GM23338 (cell line): ENCODE results near the gene ANO1. TPM values are rescaled to one million over a fixed set of nuclear protein-coding genes. Genes with fewer than 3 reads are reported as not detected.
A peak's percentile ranks its signal among the peaks of the same experiment; 100 is the strongest.

Experiments
- ATAC-seq: fragments of 200-7000 bp; cut with Tn5 transposase; 3 replicates; pipeline ENCODE4 v1.9.1; 2020
- DNase-seq: peaks from one replicate; pipeline ENCODE4 v3.0.0-alpha.2; 2015; ENCODE audit warnings: low spot score
- H2AFZ ChIP-seq: fragments of 200-600 bp; sonication (generic); 2 replicates; pipeline ENCODE4 v1.8.0; 2016; ENCODE audit warnings: antibody characterized with exemption, mild to moderate bottlenecking, moderate library complexity
- H3F3A ChIP-seq: fragments of 200-600 bp; sonication (generic); replicated peaks from 2 replicates; pipeline ENCODE4 v1.8.0; 2017; ENCODE audit warnings: antibody characterized with exemption, mixed run types, low read depth
- H3K27ac ChIP-seq: fragments of 200-600 bp; sonication (generic); 2 replicates; pipeline ENCODE4 v1.6.1; 2016; ENCODE audit warnings: low read depth
- H3K27me3 ChIP-seq: fragments of 200-600 bp; sonication (generic); 2 replicates; pipeline ENCODE4 v1.8.0; 2016; ENCODE audit warnings: mild to moderate bottlenecking, mixed run types, moderate library complexity; ENCODE audit not compliant: insufficient read depth
- H3K36me3 ChIP-seq: fragments of 200-600 bp; sonication (generic); 2 replicates; pipeline ENCODE4 v1.8.0; 2016; ENCODE audit warnings: mild to moderate bottlenecking; ENCODE audit not compliant: insufficient read depth
- H3K4me1 ChIP-seq: fragments of 200-600 bp; sonication (generic); 2 replicates; pipeline ENCODE4 v1.8.0; 2016; ENCODE audit warnings: mild to moderate bottlenecking, moderate library complexity; ENCODE audit not compliant: insufficient read depth
- H3K4me2 ChIP-seq: fragments of 200-600 bp; sonication (generic); 2 replicates; pipeline ENCODE4 v1.7.1; 2017; ENCODE audit warnings: mixed run types
- H3K4me3 ChIP-seq: fragments of 200-600 bp; sonication (generic); 2 replicates; pipeline ENCODE4 v1.6.1; 2016; ENCODE audit warnings: mixed run types
- H3K79me2 ChIP-seq: fragments of 200-600 bp; sonication (generic); replicated peaks from 2 replicates; pipeline ENCODE4 v1.8.0; 2017; ENCODE audit warnings: mild to moderate bottlenecking; ENCODE audit not compliant: insufficient read depth
- H3K9me2 ChIP-seq: fragments of 200-600 bp; sonication (generic); 2 replicates; pipeline ENCODE4 v1.8.0; 2017; ENCODE audit not compliant: insufficient read depth
- H4K20me1 ChIP-seq: fragments of 200-600 bp; sonication (generic); replicated peaks from 2 replicates; pipeline ENCODE4 v1.8.0; 2017; ENCODE audit warnings: mild to moderate bottlenecking; ENCODE audit not compliant: insufficient read depth
- H3K27ac Mint-ChIP-seq: 2 replicates; pipeline ENCODE4 v1.8.0; 2020; ENCODE audit warnings: inconsistent platforms, mild to moderate bottlenecking, moderate library complexity, mixed read lengths
- H3K27me3 Mint-ChIP-seq: 3 replicates; pipeline ENCODE4 v1.8.0; 2022; ENCODE audit warnings: low read depth, mild to moderate bottlenecking, moderate library complexity, mixed read lengths, inconsistent platforms; ENCODE audit not compliant: insufficient read depth, poor library complexity
- H3K36me3 Mint-ChIP-seq: 3 replicates; pipeline ENCODE4 v1.8.0; 2021; ENCODE audit warnings: low read depth, mild to moderate bottlenecking, inconsistent platforms, moderate library complexity, mixed read lengths
- H3K4me1 Mint-ChIP-seq: 3 replicates; pipeline ENCODE4 v1.8.0; 2020; ENCODE audit warnings: mild to moderate bottlenecking, inconsistent platforms, mixed read lengths
- H3K4me3 Mint-ChIP-seq: 3 replicates; pipeline ENCODE4 v1.8.0; 2021; ENCODE audit warnings: moderate library complexity, mild to moderate bottlenecking, inconsistent platforms, mixed read lengths
- H3K9me3 Mint-ChIP-seq: 3 replicates; pipeline ENCODE4 v1.8.0; 2020; ENCODE audit warnings: moderate library complexity, mild to moderate bottlenecking, inconsistent platforms, mixed read lengths
- CREB1 ChIP-seq: fragments of 250-450 bp; sonication (Bioruptor Pico); IDR thresholded peaks from 2 replicates; pipeline ENCODE4 v1.5.0; 2020; ENCODE audit warnings: low read depth, mild to moderate bottlenecking, moderate library complexity
- ETS1 ChIP-seq: IDR thresholded peaks from 2 replicates; pipeline ENCODE4 v1.6.1; 2016; ENCODE audit warnings: antibody characterized with exemption
- EZH2 ChIP-seq: fragments of 200-600 bp; sonication (generic); IDR thresholded peaks from one replicate; pipeline ENCODE4 v1.8.0; 2017; ENCODE audit warnings: antibody characterized with exemption, mild to moderate bottlenecking, low read depth; ENCODE audit not compliant: unreplicated experiment
- EZH2phosphoT487 ChIP-seq: fragments of 200-600 bp; sonication (generic); IDR thresholded peaks from one replicate; pipeline ENCODE4 v1.8.1; 2018; ENCODE audit warnings: antibody characterized with exemption; ENCODE audit not compliant: unreplicated experiment
- NANOG ChIP-seq: IDR thresholded peaks from 2 replicates; pipeline ENCODE4 v1.6.1; 2016; ENCODE audit warnings: antibody characterized with exemption, borderline replicate concordance
- POLR2AphosphoS5 ChIP-seq: IDR thresholded peaks from 2 replicates; pipeline ENCODE4 v1.6.1; 2016; ENCODE audit warnings: antibody characterized with exemption, low read depth
- REST ChIP-seq: IDR thresholded peaks from one replicate; pipeline ENCODE4 v1.6.1; 2018; ENCODE audit warnings: antibody characterized with exemption; ENCODE audit not compliant: unreplicated experiment
- STAT1 ChIP-seq: IDR thresholded peaks from one replicate; pipeline ENCODE4 v1.6.1; 2016; ENCODE audit warnings: antibody characterized with exemption; ENCODE audit not compliant: unreplicated experiment
- ZNF114 ChIP-seq: fragments of 250-450 bp; sonication (Bioruptor Pico); IDR thresholded peaks from 2 replicates; pipeline ENCODE4 v1.5.0; 2020; ENCODE audit warnings: mild to moderate bottlenecking, moderate library complexity
- ZNF331 ChIP-seq: fragments of 250-450 bp; sonication (Bioruptor Pico); IDR thresholded peaks from 2 replicates; pipeline ENCODE4 v1.5.0; 2020; ENCODE audit warnings: low read depth, mild to moderate bottlenecking, moderate library complexity
- polyA plus RNA-seq: library from polyadenylated mRNA; unstranded; fragments of >200 nt; fragmentation: Nextera tagmentation; extraction: Ambion mirVana; gene quantifications from 2 replicates; pipeline ENCODE4 v1.2.1, GENCODE V29; 2016
- total RNA-seq: library from RNA; depleted of rRNA; stranded (reverse); fragments of >200 nt; shearing (Covaris generic); gene quantifications from 2 replicates; pipeline ENCODE4 v1.2.3, GENCODE V29; 2014

Gene ANO1
- total and polyA plus RNA-seq, 2 experiments from 2014 or later = 1.4 to 3.4 TPM

GRCh38 chr11:70029115-70029860, 48.8 kb upstream of the ANO1 start (continued):
- no peak for TF ChIP-seq REST
- TF ChIP-seq ZNF331 = no peak
- TF ChIP-seq NANOG = no peak
- no peak for TF ChIP-seq EZH2phosphoT487
- no peak for TF ChIP-seq ETS1
- TF ChIP-seq CREB1 (CRISPR knock-in tag) = no peak
- TF ChIP-seq EZH2 = no peak
- no peak for TF ChIP-seq STAT1

- no peak for DNase-seq
- Histone ChIP-seq H3F3A (no peaks in the 10 kb centered on the region), H3K27ac (no peak overlapping the region), H4K20me1 (no peaks in the 10 kb centered on the region), H3K4me3 (no peak overlapping the region), H3K79me2 (no peaks in the 10 kb centered on the region), H2AFZ (no peak overlapping the region), H3K4me2 (no peak overlapping the region), H3K27me3 (no peaks in the 10 kb centered on the region), H3K4me1 (no peaks in the 10 kb centered on the region), H3K36me3 (no peaks in the 10 kb centered on the region), H3K9me2 (peaks cover 5% of the 10 kb centered on the region)
- Mint-ChIP-seq H3K9me3 (no peaks in the 10 kb centered on the region), H3K36me3 (no peaks in the 10 kb centered on the region), H3K27me3 (peaks cover 5% of the 10 kb centered on the region), H3K27ac (no peak overlapping the region), H3K4me3 (no peak overlapping the region), H3K4me1 (peaks cover 10% of the 10 kb centered on the region; the same call in 2 of the 3 replicates)
- peak; percentile 18; the same call in 2 of the 3 replicates for ATAC-seq
- TF ChIP-seq NANOG = no peak
- no peak for TF ChIP-seq ZNF114 (CRISPR knock-in tag)
- TF ChIP-seq POLR2AphosphoS5 = no peak
- no peak for TF ChIP-seq REST
- TF ChIP-seq EZH2phosphoT487 = no peak
- TF ChIP-seq STAT1 = no peak
- no peak for TF ChIP-seq ETS1
Measured at GRCh38 chr11:70029861-70030380, 48.2 kb upstream of the ANO1 start.
